Astrocyte of the cerebellum (primary cell): ENCODE measurements around the gene MBOAT2.

Source experiments
- DNase-seq: peaks from one replicate; pipeline ENCODE4 v3.0.0-alpha.2; 2011; ENCODE audit warnings: low read depth
- H3K4me3 ChIP-seq: 2 replicates; pipeline ENCODE4 v1.5.1; 2011; ENCODE audit warnings: mild to moderate bottlenecking, low read depth, low read length, moderate library complexity
- CTCF ChIP-seq: IDR thresholded peaks from 2 replicates; pipeline ENCODE4 v1.5.1; 2012; ENCODE audit warnings: low read length, low read depth, moderate library complexity, mild to moderate bottlenecking; ENCODE audit errors: missing control alignments
- in situ Hi-C: cut with HindIII; loops from 2 replicates; pipeline ENCODE4 v1.10.0; 2017; ENCODE audit warnings: low sequenced_read_pairs

Gene MBOAT2

GRCh38 chr2:9033385-9034168 is 30.1 kb upstream of the MBOAT2 start:
- no peak for DNase-seq

GRCh38 chr2:9032536-9033255 is 29.2 kb upstream of the MBOAT2 start:
- DNase-seq, result no peak
- H3K4me3 ChIP-seq, result no peak overlapping the region
- in situ Hi-C loops, result no loop called here
- no peak for TF ChIP-seq CTCF

More at GRCh38 chr2:9033385-9034168, 30.1 kb upstream of the MBOAT2 start:
- no peak overlapping the region for H3K4me3 ChIP-seq
- in situ Hi-C loops, result no loop called here
- no peak for TF ChIP-seq CTCF

GRCh38 chr2:9032121-9032520 is 28.6 kb upstream of the MBOAT2 start:
- H3K4me3 ChIP-seq, result no peak overlapping the region
- in situ Hi-C loops, result no loop called here
- no peak for DNase-seq
- no peak for TF ChIP-seq CTCF

- no peak overlapping the region for H3K4me3 ChIP-seq
- in situ Hi-C loops, result no loop called here
- TF ChIP-seq CTCF, result no peak
- DNase-seq, result no peak
Measured at GRCh38 chr2:9031246-9031645, 27.8 kb upstream of the MBOAT2 start.

GRCh38 chr2:9030841-9031240 is 27.4 kb upstream of the MBOAT2 start:
- no peak overlapping the region for H3K4me3 ChIP-seq
- in situ Hi-C loops, result no loop called here
- no peak for TF ChIP-seq CTCF
- no peak for DNase-seq

GRCh38 chr2:9030190-9030589 is 26.7 kb upstream of the MBOAT2 start:
- in situ Hi-C loops, result no loop called here
- H3K4me3 ChIP-seq, result no peak overlapping the region
- DNase-seq, result no peak
- no peak for TF ChIP-seq CTCF
